ENCODE data around the gene ADAM22.

The ADAM22 gene

GRCh38 chr7:87960239-87960638 lies 26.2 kb downstream of the ADAM22 start:
- DNase-seq (ENCODE audit: low read depth in 2 of 2), result no peak

GRCh38 chr7:87961754-87962153 lies 27.7 kb downstream of the ADAM22 start:
- no peak for DNase-seq (ENCODE audit: low read depth in 2 of 2)

- DNase-seq (ENCODE audit: low read depth in 2 of 2), result no peak
Measured at GRCh38 chr7:87966271-87966670, 32.2 kb downstream of the ADAM22 start.

GRCh38 chr7:87968021-87968420 lies 34.0 kb downstream of the ADAM22 start:
- DNase-seq (ENCODE audit: low read depth in 2 of 2), result no peak

GRCh38 chr7:87982116-87982515 lies 48.1 kb downstream of the ADAM22 start:
- DNase-seq (ENCODE audit: low read depth in 2 of 2), result no peak

GRCh38 chr7:87984088-87984487 lies 50.0 kb downstream of the ADAM22 start:
- DNase-seq (ENCODE audit: low read depth in 2 of 2), result no peak

GRCh38 chr7:87993269-87993668 lies 59.2 kb downstream of the ADAM22 start:
- DNase-seq (ENCODE audit: low read depth in 2 of 2), result no peak

- no peak for DNase-seq (ENCODE audit: low read depth in 2 of 2)
Measured at GRCh38 chr7:87999261-87999660, 65.2 kb downstream of the ADAM22 start.

- no peak for DNase-seq (ENCODE audit: low read depth in 2 of 2)
Measured at GRCh38 chr7:88001744-88002530, 67.9 kb downstream of the ADAM22 start.

- no peak for DNase-seq (ENCODE audit: low read depth in 2 of 2)
Measured at GRCh38 chr7:88002617-88003016, 68.6 kb downstream of the ADAM22 start.

- DNase-seq (ENCODE audit: low read depth in 2 of 2), result no peak
Measured at GRCh38 chr7:88003581-88003980, 69.5 kb downstream of the ADAM22 start.

GRCh38 chr7:88005191-88005590 lies 71.1 kb downstream of the ADAM22 start:
- no peak for DNase-seq (ENCODE audit: low read depth in 2 of 2)

GRCh38 chr7:88009651-88010050 lies 75.6 kb downstream of the ADAM22 start:
- DNase-seq (ENCODE audit: low read depth in 2 of 2), result no peak

- no peak for DNase-seq (ENCODE audit: low read depth in 2 of 2)
Measured at GRCh38 chr7:88012086-88012485, 78.0 kb downstream of the ADAM22 start.

- no peak for DNase-seq (ENCODE audit: low read depth in 2 of 2)
Measured at GRCh38 chr7:88013981-88014380, 79.9 kb downstream of the ADAM22 start.

GRCh38 chr7:88014581-88014980 lies 80.5 kb downstream of the ADAM22 start:
- DNase-seq (ENCODE audit: low read depth in 2 of 2), result no peak

- no peak for DNase-seq (ENCODE audit: low read depth in 2 of 2)
Measured at GRCh38 chr7:88015309-88015708, 81.3 kb downstream of the ADAM22 start.

GRCh38 chr7:88018501-88018900 lies 84.5 kb downstream of the ADAM22 start:
- DNase-seq (ENCODE audit: low read depth in 2 of 2), result no peak

GRCh38 chr7:88020953-88021665 lies 87.1 kb downstream of the ADAM22 start:
- no peak for DNase-seq (ENCODE audit: low read depth in 2 of 2)

- no peak for DNase-seq (ENCODE audit: low read depth in 2 of 2)
Measured at GRCh38 chr7:88027724-88028123, 93.7 kb downstream of the ADAM22 start.

- DNase-seq (ENCODE audit: low read depth in 2 of 2), result no peak
Measured at GRCh38 chr7:88034083-88034695, 100.1 kb downstream of the ADAM22 start.

GRCh38 chr7:88037050-88037449 lies 103.0 kb downstream of the ADAM22 start:
- no peak for DNase-seq (ENCODE audit: low read depth in 2 of 2)

- no peak for DNase-seq (ENCODE audit: low read depth in 2 of 2)
Measured at GRCh38 chr7:88040694-88041093, 106.6 kb downstream of the ADAM22 start.
